ENCODE results near the gene SHCBP1L. TPM values are rescaled to one million over a fixed set of nuclear protein-coding genes. Genes with fewer than 3 reads are reported as not detected.
A peak's percentile ranks its signal among the peaks of the same experiment; 100 is the strongest.

SHCBP1L gene
- total RNA-seq (not detected), polyA plus RNA-seq (not detected)

GRCh38 chr1:182952677-182953444 lies at the start of gene SHCBP1L:
TSS of gene SHCBP1L (minus strand) at chr1:182953166. CDS start at chr1:182953133, 33 bp downstream.
- no peaks in the 10 kb centered on the region for H3K9me3 ChIP-seq
- H3K36me3 ChIP-seq = no peaks in the 10 kb centered on the region
- TF ChIP-seq, protein P1, sequence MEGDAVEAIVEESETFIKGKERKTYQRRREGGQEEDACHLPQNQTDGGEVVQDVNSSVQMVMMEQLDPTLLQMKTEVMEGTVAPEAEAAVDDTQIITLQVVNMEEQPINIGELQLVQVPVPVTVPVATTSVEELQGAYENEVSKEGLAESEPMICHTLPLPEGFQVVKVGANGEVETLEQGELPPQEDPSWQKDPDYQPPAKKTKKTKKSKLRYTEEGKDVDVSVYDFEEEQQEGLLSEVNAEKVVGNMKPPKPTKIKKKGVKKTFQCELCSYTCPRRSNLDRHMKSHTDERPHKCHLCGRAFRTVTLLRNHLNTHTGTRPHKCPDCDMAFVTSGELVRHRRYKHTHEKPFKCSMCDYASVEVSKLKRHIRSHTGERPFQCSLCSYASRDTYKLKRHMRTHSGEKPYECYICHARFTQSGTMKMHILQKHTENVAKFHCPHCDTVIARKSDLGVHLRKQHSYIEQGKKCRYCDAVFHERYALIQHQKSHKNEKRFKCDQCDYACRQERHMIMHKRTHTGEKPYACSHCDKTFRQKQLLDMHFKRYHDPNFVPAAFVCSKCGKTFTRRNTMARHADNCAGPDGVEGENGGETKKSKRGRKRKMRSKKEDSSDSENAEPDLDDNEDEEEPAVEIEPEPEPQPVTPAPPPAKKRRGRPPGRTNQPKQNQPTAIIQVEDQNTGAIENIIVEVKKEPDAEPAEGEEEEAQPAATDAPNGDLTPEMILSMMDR (IDR thresholded peaks at IDR 0.05) = no peak
- no peak for TF ChIP-seq EP300 (IDR thresholded peaks at IDR 0.05)
- TF ChIP-seq POLR2A (IDR thresholded peaks at IDR 0.05) = no peak
- no peak for TF ChIP-seq POLR2AphosphoS5 (IDR thresholded peaks at IDR 0.05)
- intact Hi-C loops (cut with DNase I) = no loop called here
- 45 to 64% methylated on average over 79 of the region's 79 CpGs for WGBS, 2 donors
- H3K27me3 ChIP-seq = peaks cover 0 to 13% (median 5%) of the 10 kb centered on the region in 3 donors
- H3K27ac ChIP-seq = no peak within 1 kb of the TSS
- DNase-seq = no peak
- H3K4me3 ChIP-seq = peak within 1 kb of the TSS in 3 of 4 donors; percentile 26 to 36 (median 34)
- H3K4me1 ChIP-seq = peaks cover 0 to 8% (median 6%) of the 10 kb centered on the region in 4 donors

DNA sequence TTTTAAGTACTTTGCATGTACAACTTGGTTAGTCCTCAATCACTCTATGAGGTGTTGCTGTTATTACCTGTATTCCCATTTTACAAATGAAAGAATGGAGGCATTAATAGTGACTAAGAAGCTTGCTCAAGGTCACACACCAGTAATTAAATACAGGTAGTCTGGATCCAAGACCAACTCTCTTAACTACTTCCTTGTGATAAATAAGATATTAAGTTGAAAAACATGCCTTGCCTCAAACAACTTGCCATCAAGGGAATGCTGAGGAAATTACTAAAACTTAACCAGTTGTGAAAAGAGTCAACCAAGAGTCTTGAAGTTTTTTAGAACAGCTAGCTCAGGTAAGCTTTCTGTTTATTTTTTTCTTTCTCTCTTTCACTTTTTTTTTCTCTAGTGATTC lies 49.3 kb upstream of the SHCBP1L start:
- Histone ChIP-seq H3K36me3 (no peaks in the 10 kb centered on the region), H3K27ac (peak overlapping the region in 1 of 4 donors; percentile 50), H3K4me1 (no peaks in the 10 kb centered on the region), H3K9me3 (no peaks in the 10 kb centered on the region), H3K27me3 (no peaks in the 10 kb centered on the region), H3K4me3 (no peak overlapping the region)
- TF ChIP-seq POLR2AphosphoS5 (IDR thresholded peaks at IDR 0.05) (no peak), EP300 (IDR thresholded peaks at IDR 0.05) (no peak), POLR2A (IDR thresholded peaks at IDR 0.05) (no peak)
- TF ChIP-seq, protein P1 (IDR thresholded peaks at IDR 0.05) = no peak
- intact Hi-C loops (cut with DNase I) = no loop called here
- no peak for DNase-seq

DNA sequence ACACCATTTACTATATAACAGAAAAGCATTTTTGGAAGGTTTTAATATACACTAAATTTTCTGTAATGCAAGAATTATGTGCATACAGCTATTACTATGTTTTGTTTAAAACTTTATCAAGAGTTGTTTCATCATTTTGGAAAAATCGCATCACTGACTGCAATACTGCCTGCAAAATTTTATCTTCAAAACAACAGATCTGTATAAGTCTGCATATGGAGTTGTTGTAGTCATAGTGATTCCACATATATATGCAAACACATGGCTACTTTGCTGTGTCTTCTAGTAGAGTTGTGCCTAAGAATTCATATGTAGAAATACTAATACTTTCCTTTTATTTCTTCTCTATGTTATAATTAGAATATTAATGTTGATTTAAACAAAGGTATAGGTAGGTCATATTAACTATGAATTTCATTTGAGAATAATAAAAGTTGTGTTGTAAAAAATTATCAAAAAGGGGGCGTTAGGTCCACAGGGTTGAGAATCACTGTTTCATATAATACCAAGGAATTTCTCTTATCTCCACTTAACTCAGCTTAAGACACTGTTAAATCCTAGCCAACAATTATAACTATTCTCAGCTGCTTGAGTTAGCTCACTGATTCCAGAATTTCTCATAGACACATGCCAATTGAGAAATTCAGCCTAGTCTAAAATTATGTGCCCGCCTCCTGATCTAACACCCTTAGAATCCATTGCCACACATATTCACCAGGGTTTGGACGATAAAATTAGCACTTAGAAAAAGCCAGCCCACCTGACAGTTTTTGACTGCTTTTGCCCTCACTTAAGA lies 47.4 kb upstream of the SHCBP1L start:
- Histone ChIP-seq H3K27ac (no peak overlapping the region), H3K27me3 (no peaks in the 10 kb centered on the region), H3K36me3 (no peaks in the 10 kb centered on the region), H3K4me3 (no peak overlapping the region), H3K9me3 (no peaks in the 10 kb centered on the region), H3K4me1 (no peaks in the 10 kb centered on the region)
- 88 to 90% methylated on average over 4 of the region's 4 CpGs for WGBS, 2 donors
- TF ChIP-seq, protein P1 (IDR thresholded peaks at IDR 0.05) = no peak
- no peak for TF ChIP-seq POLR2AphosphoS5 (IDR thresholded peaks at IDR 0.05)
- no peak for TF ChIP-seq POLR2A (IDR thresholded peaks at IDR 0.05)
- TF ChIP-seq EP300 (IDR thresholded peaks at IDR 0.05) = no peak
- DNase-seq = no peak
- intact Hi-C loops (cut with DNase I) = no loop called here

DNA sequence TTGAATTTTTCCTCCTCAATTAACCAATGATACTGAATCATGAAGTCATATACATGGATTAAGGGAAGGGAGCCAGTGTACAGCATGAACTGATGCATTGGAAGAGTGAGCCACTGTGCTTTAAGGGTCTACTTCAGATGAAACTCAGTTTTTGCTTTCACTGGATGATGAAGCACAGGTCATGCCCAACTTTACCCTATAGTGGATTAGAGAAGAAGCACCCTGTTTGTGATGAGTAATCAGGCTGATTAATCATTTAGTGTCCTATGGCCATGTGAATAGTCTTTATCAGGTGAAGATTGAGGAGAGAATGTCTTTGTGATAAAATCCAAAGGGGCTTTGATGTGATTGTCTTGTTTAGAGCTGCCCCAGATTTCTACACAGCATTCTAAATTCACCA lies 45.5 kb upstream of the SHCBP1L start:
- intact Hi-C loops (cut with DNase I) = no loop called here
- TF ChIP-seq EP300 (IDR thresholded peaks at IDR 0.05) (no peak), POLR2A (IDR thresholded peaks at IDR 0.05) (no peak), POLR2AphosphoS5 (IDR thresholded peaks at IDR 0.05) (no peak)
- TF ChIP-seq, protein P1 (IDR thresholded peaks at IDR 0.05) = no peak
- Histone ChIP-seq H3K4me3 (no peak overlapping the region), H3K4me1 (no peaks in the 10 kb centered on the region), H3K27me3 (no peaks in the 10 kb centered on the region), H3K36me3 (no peaks in the 10 kb centered on the region), H3K9me3 (no peaks in the 10 kb centered on the region), H3K27ac (no peak overlapping the region)
- no peak for DNase-seq

Measured in sigmoid colon (tissue), 7 donors.